ENCODE data around the gene NLRP7. TPM values are rescaled to one million over a fixed set of nuclear protein-coding genes. Genes with fewer than 3 reads are reported as not detected.

The NLRP7 gene
- total RNA-seq, 1 donor from 2014 or later, result not detected

Other genes with a start within 250 kb of the NLRP7 start
- not detected for gene KIR3DL3, start 223.1 kb downstream of the NLRP7 start, total RNA-seq
- gene KIR2DL3, start 209.0 kb downstream of the NLRP7 start, total RNA-seq, result not detected
- not detected for gene KIR2DL1, start 177.7 kb downstream of the NLRP7 start, total RNA-seq
- gene KIR2DL4, start 143.9 kb downstream of the NLRP7 start, total RNA-seq, result not detected
- not detected for gene KIR3DL1, start 131.1 kb downstream of the NLRP7 start, total RNA-seq
- not detected for gene KIR2DS4, start 114.9 kb downstream of the NLRP7 start, total RNA-seq
- gene KIR3DL2, start 97.1 kb downstream of the NLRP7 start, total RNA-seq, result not detected
- 0.16 TPM for gene FCAR, start 73.3 kb downstream of the NLRP7 start, total RNA-seq
- 0.44 TPM for gene NCR1, start 41.4 kb downstream of the NLRP7 start, total RNA-seq
- gene NLRP2, start 18.8 kb upstream of the NLRP7 start, total RNA-seq, result 71.6 TPM
- 0.40 TPM for gene GP6, start 90.7 kb upstream of the NLRP7 start, total RNA-seq
- gene RDH13, start 115.6 kb upstream of the NLRP7 start, total RNA-seq, result 33.7 TPM
- 199 TPM for gene EPS8L1, start 128.3 kb upstream of the NLRP7 start, total RNA-seq
- 33.3 TPM for gene PPP1R12C, start 170.1 kb upstream of the NLRP7 start, total RNA-seq
- 9.4 TPM for gene TNNT1, start 201.7 kb upstream of the NLRP7 start, total RNA-seq
- gene TNNI3, start 210.2 kb upstream of the NLRP7 start, total RNA-seq, result not detected
- 1.9 TPM for gene DNAAF3, start 219.1 kb upstream of the NLRP7 start, total RNA-seq
- not detected for gene SYT5, start 232.8 kb upstream of the NLRP7 start, total RNA-seq